NCI-H1105 (cell line): ENCODE results near the gene UBP1.
"Not testable (repeated sequence)": the region's sequence is repeated elsewhere in the genome, so short reads cannot be mapped to it uniquely, and the experiment has no call there.

Source experiments
- DNase-seq: peaks from one replicate; lab custom pipeline; 2025; lab: John Stamatoyannopoulos, UW

UBP1 gene

GRCh38 chr3:33440328-33441224 lies at the start of gene UBP1:
UBP1 (minus strand) TSS chr3:33440405; CDS start chr3:33439848, 557 bp downstream.
- DNase-seq: peak; percentile 96

GRCh38 chr3:33488683-33489082 lies 48.5 kb upstream of the UBP1 start:
- no peak for DNase-seq

GRCh38 chr3:33488246-33488645 lies 48.0 kb upstream of the UBP1 start:
- no peak for DNase-seq

GRCh38 chr3:33482111-33482521 lies 41.9 kb upstream of the UBP1 start:
- no peak for DNase-seq

- no peak for DNase-seq
Observed at GRCh38 chr3:33474896-33475295, 34.7 kb upstream of the UBP1 start.

- no peak for DNase-seq
Observed at GRCh38 chr3:33473813-33474212, 33.6 kb upstream of the UBP1 start.

- no peak for DNase-seq
Observed at GRCh38 chr3:33467786-33468185, 27.6 kb upstream of the UBP1 start.

GRCh38 chr3:33461097-33461496 lies 20.9 kb upstream of the UBP1 start:
- no peak for DNase-seq

GRCh38 chr3:33459577-33459976 lies 19.4 kb upstream of the UBP1 start:
- DNase-seq: not testable (repeated sequence)

- no peak for DNase-seq
Observed at GRCh38 chr3:33458446-33458845, 18.2 kb upstream of the UBP1 start.

- DNase-seq: no peak
Observed at GRCh38 chr3:33456756-33457155, 16.6 kb upstream of the UBP1 start.

- no peak for DNase-seq
Observed at GRCh38 chr3:33453331-33453761, 13.1 kb upstream of the UBP1 start.

- not testable (repeated sequence) for DNase-seq
Observed at GRCh38 chr3:33451994-33452393, 11.8 kb upstream of the UBP1 start.

GRCh38 chr3:33447958-33448357 lies 7.8 kb upstream of the UBP1 start:
- no peak for DNase-seq

GRCh38 chr3:33447256-33447625 lies 7.0 kb upstream of the UBP1 start:
- DNase-seq: not testable (repeated sequence)

GRCh38 chr3:33442190-33442589 lies 2.0 kb upstream of the UBP1 start:
- no peak for DNase-seq

GRCh38 chr3:33441225-33441976 lies 1.2 kb upstream of the UBP1 start:
- no peak for DNase-seq

GRCh38 chr3:33439546-33440327 lies 468 bp downstream of the UBP1 start:
- DNase-seq: no peak

- no peak for DNase-seq
Observed at GRCh38 chr3:33438881-33439545, 1.2 kb downstream of the UBP1 start.

- DNase-seq: no peak
Observed at GRCh38 chr3:33438284-33438668, 1.9 kb downstream of the UBP1 start.

GRCh38 chr3:33437556-33438283 lies 2.5 kb downstream of the UBP1 start:
- DNase-seq: no peak
